SK-N-SH treated with all-trans-retinoic acid at 6 μM for 48 hours (cell line): ENCODE results near the gene MTA1.

Experiments
- ATAC-seq: fragments of 200-7000 bp; cut with Tn5 transposase; 3 replicates; pipeline ENCODE4 v1.9.1; 2020; ENCODE audit warnings: mild to moderate bottlenecking, moderate library complexity
- ARNTL ChIP-seq: fragments of 450-650 bp; formaldehyde crosslinking; IDR thresholded peaks from 2 replicates; pipeline ENCODE4 v1.5.0; 2020; ENCODE audit warnings: low read depth, mild to moderate bottlenecking, moderate library complexity, borderline replicate concordance
- CREB5 ChIP-seq: fragments of 250-450 bp; sonication (Bioruptor Pico); IDR thresholded peaks from 2 replicates; pipeline ENCODE4 v1.5.1; 2020; ENCODE audit warnings: low read depth, mild to moderate bottlenecking, moderate library complexity
- CSDC2 ChIP-seq: fragments of 250-450 bp; sonication (Bioruptor Pico); IDR thresholded peaks from 2 replicates; pipeline ENCODE4 v1.5.0; 2020; ENCODE audit warnings: mild to moderate bottlenecking, moderate library complexity
- CSRNP3 ChIP-seq: fragments of 250-450 bp; sonication (Bioruptor Pico); IDR thresholded peaks from 2 replicates; pipeline ENCODE4 v1.5.1; 2021; ENCODE audit warnings: mild to moderate bottlenecking, moderate library complexity
- ESRRG ChIP-seq: fragments of 250-450 bp; sonication (Bioruptor Pico); IDR thresholded peaks from 2 replicates; pipeline ENCODE4 v1.6.1; 2021; ENCODE audit warnings: mild to moderate bottlenecking
- GLIS3 ChIP-seq: fragments of 250-450 bp; sonication (Bioruptor Pico); IDR thresholded peaks from 2 replicates; pipeline ENCODE4 v1.5.0; 2020; ENCODE audit warnings: mild to moderate bottlenecking, moderate library complexity
- ISL1 ChIP-seq: fragments of 250-450 bp; sonication (Bioruptor Pico); IDR thresholded peaks from 2 replicates; pipeline ENCODE4 v2.1.2; 2022; ENCODE audit warnings: mild to moderate bottlenecking, moderate library complexity
- OSR1 ChIP-seq: fragments of 250-450 bp; sonication (Bioruptor Pico); IDR thresholded peaks from 2 replicates; pipeline ENCODE4 v1.8.0; 2022; ENCODE audit warnings: moderate library complexity, mild to moderate bottlenecking, inconsistent platforms
- PATZ1 ChIP-seq: fragments of 250-450 bp; sonication (Bioruptor Pico); IDR thresholded peaks from 2 replicates; pipeline ENCODE4 v1.8.0; 2020; ENCODE audit warnings: mild to moderate bottlenecking, moderate library complexity, borderline replicate concordance
- POU6F1 ChIP-seq: fragments of 250-450 bp; sonication (Bioruptor Pico); IDR thresholded peaks from 2 replicates; pipeline ENCODE4 v1.8.0; 2021; ENCODE audit warnings: low read depth, mild to moderate bottlenecking, moderate library complexity, borderline replicate concordance
- PPARA ChIP-seq: fragments of 250-450 bp; sonication (Bioruptor Pico); IDR thresholded peaks from 2 replicates; pipeline ENCODE4 v1.5.0; 2020; ENCODE audit warnings: mild to moderate bottlenecking, borderline replicate concordance
- RARB ChIP-seq: fragments of 250-450 bp; sonication (Bioruptor Pico); IDR thresholded peaks from 2 replicates; pipeline ENCODE4 v1.8.0; 2021; ENCODE audit warnings: mild to moderate bottlenecking, moderate library complexity
- SNAI2 ChIP-seq: fragments of 250-450 bp; sonication (Bioruptor Pico); IDR thresholded peaks from 2 replicates; pipeline ENCODE4 v1.5.0; 2020; ENCODE audit warnings: mild to moderate bottlenecking, moderate library complexity
- TCF4 ChIP-seq: fragments of 250-450 bp; sonication (Bioruptor Pico); IDR thresholded peaks from 2 replicates; pipeline ENCODE4 v1.8.0; 2021; ENCODE audit warnings: mild to moderate bottlenecking, moderate library complexity, borderline replicate concordance
- TOX ChIP-seq: fragments of 250-450 bp; sonication (Bioruptor Pico); IDR thresholded peaks from 2 replicates; pipeline ENCODE4 v1.8.0; 2021; ENCODE audit warnings: mild to moderate bottlenecking, moderate library complexity, borderline replicate concordance
- TSHZ2 ChIP-seq: fragments of 250-450 bp; sonication (Bioruptor Pico); IDR thresholded peaks from 2 replicates; pipeline ENCODE4 v1.5.0; 2020; ENCODE audit warnings: mild to moderate bottlenecking, moderate library complexity
- ZC3H10 ChIP-seq: fragments of 250-450 bp; sonication (Bioruptor Pico); IDR thresholded peaks from 2 replicates; pipeline ENCODE4 v1.5.1; 2021; ENCODE audit warnings: mild to moderate bottlenecking, moderate library complexity
- ZFP3 ChIP-seq: fragments of 250-450 bp; sonication (Bioruptor Pico); IDR thresholded peaks from 2 replicates; pipeline ENCODE4 v1.5.0; 2020; ENCODE audit warnings: mild to moderate bottlenecking, moderate library complexity
- ZFP30 ChIP-seq: fragments of 450-650 bp; formaldehyde crosslinking; IDR thresholded peaks from 2 replicates; pipeline ENCODE4 v1.5.0; 2022; ENCODE audit warnings: mild to moderate bottlenecking, moderate library complexity
- ZNF70 ChIP-seq: fragments of 450-650 bp; formaldehyde crosslinking; IDR thresholded peaks from 2 replicates; pipeline ENCODE4 v1.5.0; 2020; ENCODE audit warnings: mild to moderate bottlenecking, moderate library complexity
- ZNF8 ChIP-seq: fragments of 450-650 bp; formaldehyde crosslinking; IDR thresholded peaks from 2 replicates; pipeline ENCODE4 v1.5.0; 2020; ENCODE audit warnings: mild to moderate bottlenecking, moderate library complexity

MTA1 gene

GRCh38 chr14:105468621-105469241, 49.1 kb downstream of the MTA1 start:
- ATAC-seq = no peak
- no peak for TF ChIP-seq TSHZ2 (CRISPR knock-in tag)
- TF ChIP-seq ZNF8 = no peak
- TF ChIP-seq GLIS3 (CRISPR knock-in tag) = no peak
- TF ChIP-seq ARNTL (CRISPR knock-in tag) = no peak
- TF ChIP-seq CSRNP3 = no peak
- no peak for TF ChIP-seq RARB (CRISPR knock-in tag)
- TF ChIP-seq ZC3H10 = no peak
- TF ChIP-seq PATZ1 (CRISPR knock-in tag) = no peak
- no peak for TF ChIP-seq SNAI2 (CRISPR knock-in tag)
- no peak for TF ChIP-seq POU6F1 (CRISPR knock-in tag)
- TF ChIP-seq ESRRG (CRISPR knock-in tag) = no peak
- TF ChIP-seq ZFP30 (CRISPR knock-in tag) = no peak
- no peak for TF ChIP-seq TCF4 (CRISPR knock-in tag)
- no peak for TF ChIP-seq OSR1
- no peak for TF ChIP-seq ZFP3 (CRISPR knock-in tag)
- TF ChIP-seq PPARA (CRISPR knock-in tag) = no peak
- TF ChIP-seq ZNF70 (CRISPR knock-in tag) = no peak
- TF ChIP-seq CREB5 (CRISPR knock-in tag) = no peak

- ATAC-seq = no peak
- TF ChIP-seq SNAI2 (CRISPR knock-in tag) (no peak), TOX (CRISPR knock-in tag) (no peak), GLIS3 (CRISPR knock-in tag) (no peak), POU6F1 (CRISPR knock-in tag) (no peak), PPARA (CRISPR knock-in tag) (no peak), CSDC2 (no peak), ISL1 (CRISPR knock-in tag) (no peak), ZFP3 (CRISPR knock-in tag) (no peak), CREB5 (CRISPR knock-in tag) (no peak), CSRNP3 (no peak)
Observed at GRCh38 chr14:105469456-105470349, 50.1 kb downstream of the MTA1 start.
